Measurements from ENCODE around the gene RPUSD4.

RPUSD4 gene

GRCh38 chr11:126191379-126192073, 19.9 kb downstream of the RPUSD4 start:
- no peak for DNase-seq (ENCODE audit: low read depth)
- H3K4me3 ChIP-seq (ENCODE audit: low read depth, low read length): no peak overlapping the region
- in situ Hi-C loops (cut with HindIII; ENCODE audit: low sequenced_read_pairs): no loop called here
- TF ChIP-seq CTCF (IDR thresholded peaks at IDR 0.05; ENCODE audit: low read depth, low read length, missing control alignments): no peak

DNA sequence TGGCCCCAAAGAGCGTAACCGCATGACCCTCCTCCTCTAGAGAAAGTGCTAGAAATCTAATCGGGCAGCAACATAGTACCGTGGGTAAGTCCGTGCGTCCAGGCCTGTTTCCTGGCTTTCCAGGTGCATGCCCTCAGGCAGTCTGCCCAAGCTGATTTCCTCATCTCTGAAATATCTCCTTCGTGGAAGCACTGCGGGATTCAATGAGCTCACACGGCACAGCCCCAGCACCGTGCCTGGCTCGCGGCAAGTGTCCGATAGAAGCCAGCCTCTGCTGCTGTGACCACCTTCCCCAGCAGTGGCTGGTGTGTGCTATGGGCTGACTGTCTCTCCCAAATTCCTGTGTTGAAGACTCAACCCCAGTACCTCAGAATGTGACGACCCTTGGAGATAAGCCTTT, 20.7 kb downstream of the RPUSD4 start:
- no peak for TF ChIP-seq CTCF (IDR thresholded peaks at IDR 0.05; ENCODE audit: low read depth, low read length, missing control alignments)
- no peak for DNase-seq (ENCODE audit: low read depth)
- no peak overlapping the region for H3K4me3 ChIP-seq (ENCODE audit: low read depth, low read length)
- in situ Hi-C loops (cut with HindIII; ENCODE audit: low sequenced_read_pairs): no loop called here

DNA sequence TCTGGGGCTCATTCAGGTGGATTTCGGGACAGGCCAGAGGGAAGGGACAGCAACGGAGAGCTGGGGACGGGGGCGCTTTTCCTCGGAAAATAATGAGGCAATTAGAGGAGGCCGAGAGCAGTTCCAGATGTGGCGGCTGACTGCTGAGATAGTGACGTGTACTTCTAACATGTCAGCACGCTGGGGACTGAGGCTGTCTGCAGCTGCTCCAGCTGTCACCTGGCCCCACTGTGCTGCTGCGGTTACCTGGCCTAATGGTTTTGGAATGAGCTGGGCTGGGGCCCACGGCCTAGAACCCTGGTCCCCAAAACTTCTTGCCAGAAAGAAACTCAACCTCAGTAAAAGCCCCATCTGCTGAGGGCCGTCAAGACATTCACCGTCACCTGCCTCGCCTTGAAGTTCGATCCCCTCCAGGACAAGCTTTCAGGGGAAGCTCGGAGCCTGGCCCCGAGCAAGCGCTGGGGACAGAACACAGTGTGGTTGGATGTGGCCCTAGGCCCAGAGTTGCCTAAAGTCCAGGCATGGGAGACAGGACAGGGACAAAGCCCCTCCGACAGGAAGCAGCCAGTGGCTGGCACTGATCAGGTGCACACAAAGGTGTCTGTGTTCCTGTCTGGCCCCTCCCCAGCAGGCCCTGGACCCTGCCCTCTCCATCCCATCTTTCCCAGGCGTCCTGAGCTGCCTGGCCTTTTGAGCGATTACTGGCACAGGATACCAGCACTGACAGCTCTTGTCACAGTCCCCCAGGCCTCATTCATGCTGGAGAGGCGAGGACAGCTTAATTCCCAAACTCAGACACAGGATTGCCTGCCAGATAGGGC, 22.1 kb downstream of the RPUSD4 start:
- in situ Hi-C loops (cut with HindIII; ENCODE audit: low sequenced_read_pairs): no loop called here
- TF ChIP-seq CTCF (IDR thresholded peaks at IDR 0.05; ENCODE audit: low read depth, low read length, missing control alignments): no peak
- no peak overlapping the region for H3K4me3 ChIP-seq (ENCODE audit: low read depth, low read length)
- DNase-seq (ENCODE audit: low read depth): no peak

- DNase-seq (ENCODE audit: low read depth): no peak
- in situ Hi-C loops (cut with HindIII; ENCODE audit: low sequenced_read_pairs): no loop called here
- no peak overlapping the region for H3K4me3 ChIP-seq (ENCODE audit: low read depth, low read length)
- no peak for TF ChIP-seq CTCF (IDR thresholded peaks at IDR 0.05; ENCODE audit: low read depth, low read length, missing control alignments)
These were observed 22.9 kb downstream of the RPUSD4 start for GRCh38 chr11:126188332-126189108.

DNA sequence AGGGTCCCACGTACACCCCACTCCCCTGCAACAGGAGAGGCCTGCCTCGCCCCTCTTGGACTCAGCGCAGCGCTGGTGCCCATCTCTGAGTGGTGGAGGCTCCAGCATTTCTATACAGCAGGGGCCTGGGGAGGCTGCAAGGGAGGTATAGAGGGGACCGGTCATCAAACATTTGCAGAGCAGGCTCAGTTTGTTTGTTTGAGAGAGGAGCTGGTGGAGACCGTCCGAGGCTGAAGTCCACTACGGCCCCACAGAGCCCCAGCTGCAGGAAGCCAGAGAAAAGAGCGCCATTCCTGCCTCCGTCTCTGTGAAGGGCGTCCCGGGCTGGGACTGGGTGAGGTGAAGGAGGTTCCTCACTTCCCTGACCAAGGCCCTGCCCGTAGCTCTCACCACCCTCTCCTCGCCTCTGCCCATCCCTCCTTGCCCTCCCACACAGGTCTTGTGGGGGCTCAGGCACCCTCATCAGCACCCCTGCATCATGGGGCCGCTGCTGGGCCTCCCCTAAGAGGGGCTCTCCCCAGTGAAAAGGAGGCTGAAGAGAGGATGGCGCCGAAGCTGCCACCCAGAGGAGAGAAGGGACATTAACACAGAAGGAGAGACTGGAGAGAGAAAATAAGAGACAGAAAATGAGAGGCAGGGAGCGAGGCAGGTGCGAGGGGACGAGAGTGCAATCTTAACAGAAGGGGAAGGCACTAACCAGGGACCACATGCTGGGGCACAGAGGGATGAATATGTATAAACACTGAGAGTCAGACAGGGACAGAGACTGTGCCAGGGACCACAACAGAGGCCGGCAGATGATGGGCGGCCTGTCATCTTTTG, 24.5 kb downstream of the RPUSD4 start:
- no peak overlapping the region for H3K4me3 ChIP-seq (ENCODE audit: low read depth, low read length)
- in situ Hi-C loops (cut with HindIII; ENCODE audit: low sequenced_read_pairs): no loop called here
- peak; percentile 26 for TF ChIP-seq CTCF (IDR thresholded peaks at IDR 0.05; ENCODE audit: low read depth, low read length, missing control alignments)
- no peak for DNase-seq (ENCODE audit: low read depth)

Measured in astrocyte of the cerebellum (primary cell).